ENCODE data around the gene SH3BP4. TPM values are rescaled to one million over a fixed set of nuclear protein-coding genes. Genes with fewer than 3 reads are reported as not detected.

Gene SH3BP4
- total and polyA plus RNA-seq, 2 donors (not counting 1 experiment from before 2014, with no cell fraction given), result 1.00 to 1.3 TPM

DNA sequence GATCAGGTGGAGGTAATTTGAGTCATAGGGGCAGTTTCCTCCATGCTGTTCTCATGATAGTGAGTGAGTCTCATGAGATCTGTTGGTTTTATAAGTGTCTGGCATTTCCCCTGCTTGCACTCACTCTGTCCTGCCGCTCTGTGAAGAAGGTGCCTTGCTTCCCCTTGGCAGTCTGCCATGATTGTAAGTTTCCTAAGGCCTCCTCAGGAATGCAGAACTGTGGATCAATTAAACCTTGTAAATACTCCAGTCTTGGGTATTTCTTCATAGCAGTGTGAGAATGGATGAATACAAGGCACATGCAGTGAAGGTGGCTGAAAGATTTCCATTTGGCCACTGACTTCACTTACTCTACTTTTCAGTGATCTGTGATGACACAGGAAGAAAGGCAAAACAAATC lies 133.7 kb downstream of the SH3BP4 start:
- POLR2A ChIA-PET, result no interaction called here
- Mint-ChIP-seq H3K27me3 (peaks cover 36% of the 10 kb centered on the region), H3K9me3 (ENCODE audit: insufficient read depth) (no peaks in the 10 kb centered on the region), H3K27ac (no peak overlapping the region), H3K4me3 (no peak overlapping the region), H3K4me1 (no peaks in the 10 kb centered on the region)
- Histone ChIP-seq H3K36me3 (replicated peaks in 1 of 2; ENCODE audit: control extremely low read depth in 1 of 2, control insufficient read depth in 1 of 2, extremely low read depth in 1 of 2, insufficient read depth in 2 of 2, low read length in 1 of 2) (no peaks in the 10 kb centered on the region), H4K20me1 (ENCODE audit: control insufficient read depth, insufficient read depth, low read length, poor library complexity, severe bottlenecking) (no peaks in the 10 kb centered on the region), H3K4me1 (ENCODE audit: control insufficient read depth in 2 of 2, insufficient read depth in 2 of 2, low read length in 2 of 2) (no peaks in the 10 kb centered on the region), H3K9me3 (ENCODE audit: control extremely low read depth in 1 of 3, control insufficient read depth in 2 of 3, insufficient read depth in 1 of 3, low read length in 2 of 3) (peaks cover 0 to 8% (median 0%) of the 10 kb centered on the region in 3 donors), H3K4me3 (ENCODE audit: control extremely low read depth in 1 of 5, extremely low read depth in 1 of 5, insufficient read depth in 1 of 5, low read depth in 2 of 5, low read length in 4 of 5) (no peak overlapping the region), H3K79me2 (ENCODE audit: control insufficient read depth, insufficient read depth, low read length) (no peaks in the 10 kb centered on the region), H2AFZ (ENCODE audit: insufficient read depth, low read depth, low read length, poor library complexity, severe bottlenecking) (no peak overlapping the region), H3K27ac (ENCODE audit: low read length in 2 of 2) (no peak overlapping the region), H3K4me2 (replicated peaks; ENCODE audit: low read depth, low read length, poor library complexity, severe bottlenecking) (no peak overlapping the region), H3K9ac (ENCODE audit: low read length) (no peak overlapping the region), H3K27me3 (replicated peaks in 1 of 4; ENCODE audit: control extremely low read depth in 1 of 4, control insufficient read depth in 3 of 4, insufficient read depth in 4 of 4, low read length in 3 of 4) (peaks cover 0 to 24% (median 0%) of the 10 kb centered on the region in 4 experiments)
- TF ChIP-seq, protein P1, sequence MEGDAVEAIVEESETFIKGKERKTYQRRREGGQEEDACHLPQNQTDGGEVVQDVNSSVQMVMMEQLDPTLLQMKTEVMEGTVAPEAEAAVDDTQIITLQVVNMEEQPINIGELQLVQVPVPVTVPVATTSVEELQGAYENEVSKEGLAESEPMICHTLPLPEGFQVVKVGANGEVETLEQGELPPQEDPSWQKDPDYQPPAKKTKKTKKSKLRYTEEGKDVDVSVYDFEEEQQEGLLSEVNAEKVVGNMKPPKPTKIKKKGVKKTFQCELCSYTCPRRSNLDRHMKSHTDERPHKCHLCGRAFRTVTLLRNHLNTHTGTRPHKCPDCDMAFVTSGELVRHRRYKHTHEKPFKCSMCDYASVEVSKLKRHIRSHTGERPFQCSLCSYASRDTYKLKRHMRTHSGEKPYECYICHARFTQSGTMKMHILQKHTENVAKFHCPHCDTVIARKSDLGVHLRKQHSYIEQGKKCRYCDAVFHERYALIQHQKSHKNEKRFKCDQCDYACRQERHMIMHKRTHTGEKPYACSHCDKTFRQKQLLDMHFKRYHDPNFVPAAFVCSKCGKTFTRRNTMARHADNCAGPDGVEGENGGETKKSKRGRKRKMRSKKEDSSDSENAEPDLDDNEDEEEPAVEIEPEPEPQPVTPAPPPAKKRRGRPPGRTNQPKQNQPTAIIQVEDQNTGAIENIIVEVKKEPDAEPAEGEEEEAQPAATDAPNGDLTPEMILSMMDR (IDR thresholded peaks at IDR 0.05), result no peak
- TF ChIP-seq EZH2 (IDR thresholded peaks at IDR 0.05; ENCODE audit: borderline replicate concordance, insufficient read depth, low read depth, low read length, poor library complexity, severe bottlenecking), result no peak
- ATAC-seq (ENCODE audit: low read depth) (no peak), DNase-seq (no peak)
- CTCF ChIA-PET, result no interaction called here
- WGBS (ENCODE audit: insufficient coverage), result 86% methylated on average over 1 of the region's 1 CpG
- intact Hi-C loops (cut with micrococcal nuclease), result no loop called here

DNA sequence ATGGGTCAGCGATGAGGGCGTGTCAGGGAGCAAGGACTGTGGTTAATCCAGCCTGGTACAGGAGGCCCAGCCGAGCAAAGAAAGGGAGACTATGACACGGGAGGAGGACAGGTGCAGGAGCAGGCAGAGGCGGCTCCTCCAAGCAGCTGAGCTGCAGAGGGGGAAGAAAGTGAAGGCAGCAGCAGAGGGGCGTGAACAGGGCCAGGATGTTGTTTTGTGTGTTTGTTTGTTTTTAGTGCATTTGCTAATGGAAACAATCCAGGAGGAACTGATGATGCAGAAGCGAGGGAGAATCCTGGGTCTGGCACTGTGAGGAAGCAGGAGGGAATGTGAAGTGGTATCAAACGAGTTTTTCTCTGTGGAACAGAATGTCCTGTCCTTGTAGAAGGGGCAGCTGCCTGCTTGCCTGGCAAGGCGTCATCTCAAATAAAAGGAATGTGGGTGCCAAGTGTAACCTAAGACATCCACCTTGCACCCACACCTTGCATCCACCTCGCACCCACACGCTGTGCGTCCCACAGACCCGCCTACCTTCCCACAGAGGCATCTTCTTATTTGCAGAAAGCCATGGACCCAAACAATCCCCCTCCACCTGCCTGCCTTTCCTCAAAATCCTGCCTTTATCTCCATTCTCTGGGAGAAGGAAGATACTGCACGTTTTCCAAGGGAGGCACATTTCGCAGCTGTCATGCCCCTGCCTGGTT lies 134.8 kb downstream of the SH3BP4 start:
- Mint-ChIP-seq H3K27ac (no peak overlapping the region), H3K4me3 (no peak overlapping the region), H3K9me3 (ENCODE audit: insufficient read depth) (no peaks in the 10 kb centered on the region), H3K27me3 (peaks cover 37% of the 10 kb centered on the region), H3K4me1 (no peaks in the 10 kb centered on the region)
- CTCF ChIA-PET, result no interaction called here
- intact Hi-C loops (cut with micrococcal nuclease), result no loop called here
- Histone ChIP-seq H3K36me3 (replicated peaks in 1 of 2; ENCODE audit: control extremely low read depth in 1 of 2, control insufficient read depth in 1 of 2, extremely low read depth in 1 of 2, insufficient read depth in 2 of 2, low read length in 1 of 2) (no peaks in the 10 kb centered on the region), H3K9ac (ENCODE audit: low read length) (no peak overlapping the region), H3K79me2 (ENCODE audit: control insufficient read depth, insufficient read depth, low read length) (no peaks in the 10 kb centered on the region), H2AFZ (ENCODE audit: insufficient read depth, low read depth, low read length, poor library complexity, severe bottlenecking) (no peak overlapping the region), H3K4me1 (ENCODE audit: control insufficient read depth in 2 of 2, insufficient read depth in 2 of 2, low read length in 2 of 2) (no peaks in the 10 kb centered on the region), H3K9me3 (ENCODE audit: control extremely low read depth in 1 of 3, control insufficient read depth in 2 of 3, insufficient read depth in 1 of 3, low read length in 2 of 3) (peaks cover 0 to 6% (median 0%) of the 10 kb centered on the region in 3 donors), H3K4me3 (ENCODE audit: control extremely low read depth in 1 of 5, extremely low read depth in 1 of 5, insufficient read depth in 1 of 5, low read depth in 2 of 5, low read length in 4 of 5) (no peak overlapping the region), H3K4me2 (replicated peaks; ENCODE audit: low read depth, low read length, poor library complexity, severe bottlenecking) (no peak overlapping the region), H3K27ac (ENCODE audit: low read length in 2 of 2) (no peak overlapping the region), H3K27me3 (replicated peaks in 1 of 4; ENCODE audit: control extremely low read depth in 1 of 4, control insufficient read depth in 3 of 4, insufficient read depth in 4 of 4, low read length in 3 of 4) (peaks cover 0 to 21% (median 0%) of the 10 kb centered on the region in 4 experiments), H4K20me1 (ENCODE audit: control insufficient read depth, insufficient read depth, low read length, poor library complexity, severe bottlenecking) (no peaks in the 10 kb centered on the region)
- 89% methylated on average over 15 of the region's 15 CpGs for WGBS (ENCODE audit: insufficient coverage)
- POLR2A ChIA-PET, result no interaction called here
- ATAC-seq (ENCODE audit: low read depth) (no peak), DNase-seq (no peak)
- no peak for TF ChIP-seq EZH2 (IDR thresholded peaks at IDR 0.05; ENCODE audit: borderline replicate concordance, insufficient read depth, low read depth, low read length, poor library complexity, severe bottlenecking)
- TF ChIP-seq, protein P1 (IDR thresholded peaks at IDR 0.05), result no peak
